Calu3 (cell line): Measurements from ENCODE around the gene PODN. TPM values are rescaled to one million over a fixed set of nuclear protein-coding genes. Genes with fewer than 3 reads are reported as not detected.

Experiments
- BruUV-seq: library from RNA; stranded (reverse); fragments of 400-500 nt; replicated peaks from 2 replicates; lab custom pipeline; 2021; lab: Mats Ljungman, UMichigan
- CTCF ChIA-PET: fragments of 300-600 bp; sonication (Branson Sonifier 250); formaldehyde crosslinking; loops from one replicate; lab custom pipeline; 2022; ENCODE audit warnings: antibody characterized with exemption; lab: Charles Lee
- DNase-seq: peaks from one replicate; pipeline ENCODE4 v3.0.0; 2022
- H3K27ac Mint-ChIP-seq: one replicate; pipeline ENCODE4 v1.8.0; 2022; ENCODE audit warnings: mixed read lengths; ENCODE audit not compliant: unreplicated experiment
- H3K27me3 Mint-ChIP-seq: one replicate; pipeline ENCODE4 v1.8.0; 2022; ENCODE audit warnings: mixed read lengths; ENCODE audit not compliant: unreplicated experiment
- H3K36me3 Mint-ChIP-seq: one replicate; pipeline ENCODE4 v1.8.0; 2022; ENCODE audit warnings: mild to moderate bottlenecking, moderate library complexity, mixed read lengths; ENCODE audit not compliant: insufficient read depth, unreplicated experiment
- H3K4me1 Mint-ChIP-seq: one replicate; pipeline ENCODE4 v1.8.0; 2022; ENCODE audit warnings: mild to moderate bottlenecking, low read depth, mixed read lengths; ENCODE audit not compliant: unreplicated experiment
- H3K4me3 Mint-ChIP-seq: one replicate; pipeline ENCODE4 v1.8.0; 2022; ENCODE audit warnings: mild to moderate bottlenecking, low read depth, moderate library complexity, mixed read lengths; ENCODE audit not compliant: unreplicated experiment
- H3K9me3 Mint-ChIP-seq: one replicate; pipeline ENCODE4 v1.8.0; 2022; ENCODE audit warnings: low read depth, mixed read lengths; ENCODE audit not compliant: unreplicated experiment
- CTCF ChIP-seq: fragments of 200-600 bp; IDR thresholded peaks from one replicate; pipeline ENCODE4 v1.8.0; 2022; ENCODE audit warnings: antibody characterized with exemption; ENCODE audit not compliant: unreplicated experiment
- intact Hi-C: fragments of 100-400 bp; cut with micrococcal nuclease; formaldehyde crosslinking; loops from one replicate; pipeline ENCODE4 v1.10.0; 2022; ENCODE audit not compliant: unreplicated experiment
- total RNA-seq: library from RNA; stranded (reverse); gene quantifications from 2 replicates; pipeline ENCODE4 v1.2.3, GENCODE V29; 2022

PODN gene
- total RNA-seq, 1 experiment from 2014 or later: not detected

- no peak for DNase-seq
- Mint-ChIP-seq H3K4me3 (no peak overlapping the region), H3K27me3 (peaks cover 3% of the 10 kb centered on the region), H3K9me3 (no peaks in the 10 kb centered on the region), H3K36me3 (no peaks in the 10 kb centered on the region), H3K27ac (no peak overlapping the region), H3K4me1 (no peaks in the 10 kb centered on the region)
- CTCF ChIA-PET: no interaction called here
- no TSS peak for BruUV-seq
- intact Hi-C loops: no loop called here
- TF ChIP-seq CTCF: no peak
Observed at GRCh38 chr1:53077599-53077965, 15.6 kb downstream of the PODN start.

GRCh38 chr1:53078333-53079101, 16.5 kb downstream of the PODN start:
- H3K36me3 Mint-ChIP-seq: no peaks in the 10 kb centered on the region
- no peak overlapping the region for H3K4me3 Mint-ChIP-seq
- intact Hi-C loops: no loop called here
- CTCF ChIA-PET: interaction anchor here (1.0 kb wide), 1 partner anchor 67 kb away, joined by 3 read pairs; no protein-coding TSS in a partner anchor
- no peak for DNase-seq
- peaks cover 12% of the 10 kb centered on the region for H3K27me3 Mint-ChIP-seq
- no peaks in the 10 kb centered on the region for H3K9me3 Mint-ChIP-seq
- peaks cover 6% of the 10 kb centered on the region for H3K4me1 Mint-ChIP-seq
- BruUV-seq: no TSS peak
- H3K27ac Mint-ChIP-seq: no peak overlapping the region
- TF ChIP-seq CTCF: no peak

GRCh38 chr1:53079251-53079650, 17.2 kb downstream of the PODN start:
- H3K27ac Mint-ChIP-seq: no peak overlapping the region
- BruUV-seq: no TSS peak
- H3K4me1 Mint-ChIP-seq: peaks cover 13% of the 10 kb centered on the region
- no peak overlapping the region for H3K4me3 Mint-ChIP-seq
- DNase-seq: no peak
- intact Hi-C loops: no loop called here
- no peak for TF ChIP-seq CTCF
- CTCF ChIA-PET: interaction anchor here (1.0 kb wide), 1 partner anchor 67 kb away, joined by 3 read pairs; no protein-coding TSS in a partner anchor
- H3K27me3 Mint-ChIP-seq: peaks cover 20% of the 10 kb centered on the region
- H3K36me3 Mint-ChIP-seq: no peaks in the 10 kb centered on the region
- no peaks in the 10 kb centered on the region for H3K9me3 Mint-ChIP-seq

- H3K27ac Mint-ChIP-seq: no peak overlapping the region
- H3K4me3 Mint-ChIP-seq: no peak overlapping the region
- no TSS peak for BruUV-seq
- peaks cover 21% of the 10 kb centered on the region for H3K4me1 Mint-ChIP-seq
- intact Hi-C loops: no loop called here
- DNase-seq: no peak
- peaks cover 21% of the 10 kb centered on the region for H3K27me3 Mint-ChIP-seq
- no peaks in the 10 kb centered on the region for H3K36me3 Mint-ChIP-seq
- CTCF ChIA-PET: no interaction called here
- H3K9me3 Mint-ChIP-seq: no peaks in the 10 kb centered on the region
- TF ChIP-seq CTCF: no peak
Observed at GRCh38 chr1:53080041-53080440, 18.0 kb downstream of the PODN start.
